Heart left ventricle (tissue), 16 donors: ENCODE results near the gene FOSL2. TPM values are rescaled to one million over a fixed set of nuclear protein-coding genes. Genes with fewer than 3 reads are reported as not detected.
A peak's percentile ranks its signal among the peaks of the same experiment; 100 is the strongest.

Source experiments
- ATAC-seq, 4 donors: fragments of 200-7000 bp; cut with Tn5 transposase; one replicate each; pipeline ENCODE4 v1.9.1; 2020 to 2022; ENCODE audit warnings: moderate library complexity in 4 of 4, mild to moderate bottlenecking in 3 of 4, moderate number of reproducible peaks in 1 of 4
- DNase-seq, 5 donors: peaks; one replicate each; pipeline ENCODE4 v3.0.0-alpha.2; 2020
- H3K27ac ChIP-seq, 12 donors: fragments of 200-600 bp; sonication (generic) in 4 of 12; one replicate each; pipeline versions ENCODE4 v1.5.0 to v1.8.0; 2016 to 2022; ENCODE audit warnings: mild to moderate bottlenecking in 2 of 12
- H3K27me3 ChIP-seq, 9 donors: fragments of 200-600 bp; sonication (generic) in 2 of 9; one replicate each; pipeline versions ENCODE4 v1.5.1 to v1.8.0; 2016 to 2022; ENCODE audit warnings: mild to moderate bottlenecking in 3 of 9
- H3K36me3 ChIP-seq, 9 donors: fragments of 200-600 bp; sonication (generic) in 2 of 9; one replicate each; pipeline versions ENCODE4 v1.5.0 to v1.8.0; 2018 to 2022; ENCODE audit warnings: mild to moderate bottlenecking in 2 of 9
- H3K4me1 ChIP-seq, 12 donors: fragments of 200-600 bp; sonication (generic) in 4 of 12; one replicate each; pipeline versions ENCODE4 v1.5.0 to v1.8.0; 2016 to 2022; ENCODE audit warnings: mild to moderate bottlenecking in 3 of 12
- H3K4me3 ChIP-seq, 12 donors: fragments of 200-600 bp; sonication (generic) in 4 of 12; one replicate each; pipeline versions ENCODE4 v1.5.0 to v1.8.0; 2017 to 2022; ENCODE audit warnings: mild to moderate bottlenecking in 9 of 12, moderate library complexity in 4 of 12
- H3K9me3 ChIP-seq, 12 donors: fragments of 200-600 bp; sonication (generic) in 4 of 12; one replicate each; pipeline versions ENCODE4 v1.5.0 to v1.8.0; 2016 to 2022; ENCODE audit warnings: mild to moderate bottlenecking in 1 of 12
- CTCF ChIP-seq, 12 donors: fragments of 200-600 bp; sonication (generic) in 4 of 12; IDR thresholded peaks; one replicate each; pipeline versions ENCODE4 v1.5.0 to v1.8.0; 2018 to 2022; ENCODE audit warnings: antibody characterized with exemption in 12 of 12, mild to moderate bottlenecking in 5 of 12
- POLR2A ChIP-seq, 2 donors: fragments of 450-650 bp; IDR thresholded peaks; one replicate each; pipeline ENCODE4 v1.6.1; 2017; ENCODE audit warnings: antibody characterized with exemption in 2 of 2, mild to moderate bottlenecking in 2 of 2, moderate library complexity in 2 of 2
- WGBS, 4 donors: extraction: QIAGEN DNeasy Blood & Tissue Kit in 2 of 4; methylation state at CpG; one replicate each; pipeline versions ENCODE4 v1.1.5 to v1.1.7; 2013 to 2018; 5-methylcytosine and 5-hydroxymethylcytosine counted together
- intact Hi-C, 10 donors: fragments of 100-400 bp; cut with DNase I; formaldehyde crosslinking; loops; one replicate each; pipeline versions ENCODE4 v1.11.1 to v1.14.2; 2022
- long read RNA-seq, 3 donors: library from polyadenylated mRNA; unstranded; transcript quantifications; one replicate each; pipeline ENCODE4 v2.0.0, GENCODE V29; 2020 to 2021
- polyA plus RNA-seq, 2 donors: library from polyadenylated mRNA; stranded (reverse); fragments of 200-250 nt; gene quantifications; one replicate each; pipeline ENCODE4 v1.2.3, GENCODE V29; 2013
- total RNA-seq, 9 donors: library from RNA; depleted of rRNA in 2 of 9; stranded (reverse); fragments of >200 nt in 2 of 9; fragmentation: NEBNext Ultra II Directional in 3 of 9; extraction: Animal tissue kit (Norgen Biotek cat#: 25700) in 3 of 9; gene quantifications; one replicate each; pipeline versions ENCODE4 v1.1.0 to v1.2.4, GENCODE V29; 2016 to 2023
- donor health status: ischemic (EF 13 %, LVEDD 7.1; RV severe dilation, severe dysfunction).
- donor health status: healthy with polysubstance abuse.
- donor health status: DM: no; HTN: yes; CAD: no.
- donor health status: DM: no; HTN: no; CAD: no.
- donor health status: ischemic (EF 25% LVEDD 6.9; RV normal size, moderate dysfunction).
- donor health status: ischemic (EF 25% LVEDD 5.7; RV mildly dilated, moderate dysfunction).
- donor health status: healthy.
- donor health status: DM: yes; HTN: yes; CAD: no.
- donor health status: ischemic (EF 35%, LVEDD 5.7; RV mildly dilated, moderate dysfunction).
- donor health status: nonischemic (EF 11% LVEDD 7.7; RV severe dilation, severe dysfunction).
- donor health status: DM: yes; HTN: yes; CAD: no.
- donor health status: PGD.
- donor health status: ischemic (EF 29% LVEDD 5.4; RV normal size, mild dysfunction).
- donor health status: nonischemic (EF 23%, LVEDD 6.1; RV moderate dilation, normal function).

Gene FOSL2
- 100 to 1,000 TPM in 2 of 9 donors, 10 to 100 TPM in 7; 26.2 to 144 (median 50.2) TPM for total RNA-seq
- 10 to 100 TPM; 15.2 to 66.2 TPM for polyA plus RNA-seq
- long read RNA-seq, donor 1, full-length matches to known transcripts, result 7 of 28 reads
- long read RNA-seq, donor 1, partial matches to known transcripts, result 0 of 28 reads
- long read RNA-seq, donor 1, other reads (novel, unspliced or antisense), result 21 of 28 reads
- long read RNA-seq, donor 2, full-length matches to known transcripts, result 32 of 115 reads
- long read RNA-seq, donor 2, partial matches to known transcripts, result 6 of 115 reads
- long read RNA-seq, donor 2, other reads (novel, unspliced or antisense), result 77 of 115 reads
- long read RNA-seq, donor 3, full-length matches to known transcripts, result 26 of 52 reads
- long read RNA-seq, donor 3, partial matches to known transcripts, result 5 of 52 reads
- long read RNA-seq, donor 3, other reads (novel, unspliced or antisense), result 21 of 52 reads

GRCh38 chr2:28392297-28393113 lies at the start of gene FOSL2:
Gene FOSL2, plus strand, starts transcription at chr2:28392858. Its CDS starts 863 bp downstream, at chr2:28393721.
- TF ChIP-seq POLR2A (IDR thresholded peaks at IDR 0.05) (peak; percentile 84 to 99), CTCF (IDR thresholded peaks at IDR 0.05) (peak in 1 of 12 donors; percentile 12)
- ATAC-seq (peak; percentile 66 to 85 (median 74)), DNase-seq (peak; percentile 97 to 98 (median 98))
- peaks cover 0 to 3% (median 0%) of the 10 kb centered on the region in 9 donors for H3K36me3 ChIP-seq
- peaks cover 7 to 35% (median 24%) of the 10 kb centered on the region in 12 donors for H3K4me1 ChIP-seq
- H3K27ac ChIP-seq, result peak within 1 kb of the TSS; percentile 94 to 100 (median 100)
- H3K4me3 ChIP-seq, result peak within 1 kb of the TSS; percentile 82 to 100 (median 96)
- H3K9me3 ChIP-seq, result no peaks in the 10 kb centered on the region
- intact Hi-C loops, result loop anchor here (1.0 to 10.0 kb wide), 24 partner anchors 35 to 685 kb away; partner anchors contain the start of genes BABAM2 (in 3 of the 10), MRPL33 (in 3 of the 10) and RBKS (in 3 of the 10)
- WGBS, 4 donors, result 0 to 1% (median 1%) methylated on average over 46 to 93 of the region's 93 CpGs
- no peaks in the 10 kb centered on the region for H3K27me3 ChIP-seq

- ATAC-seq (no peak), DNase-seq (no peak)
- Histone ChIP-seq H3K27me3 (no peaks in the 10 kb centered on the region), H3K4me1 (peaks cover 0 to 55% (median 28%) of the 10 kb centered on the region in 12 donors), H3K27ac (peak overlapping the region; percentile 27 to 79 (median 66)), H3K9me3 (no peaks in the 10 kb centered on the region), H3K4me3 (no peak overlapping the region), H3K36me3 (no peaks in the 10 kb centered on the region)
- TF ChIP-seq CTCF (IDR thresholded peaks at IDR 0.05), result no peak
- TF ChIP-seq POLR2A (IDR thresholded peaks at IDR 0.05), result no peak
- 87 to 94% (median 87%) methylated on average over 5 of the region's 5 CpGs for WGBS, 4 donors
- intact Hi-C loops, result loop anchor here in 5 of 10 donors (5.0 kb wide), 2 partner anchors 44 to 49 kb away; partner anchors contain the start of gene FOSL2 (in 4 of the 5)
Measured at GRCh38 chr2:28343184-28343942, 49.3 kb upstream of the FOSL2 start.

- peaks cover 0 to 55% (median 21%) of the 10 kb centered on the region in 12 donors for H3K4me1 ChIP-seq
- H3K27ac ChIP-seq, result peak overlapping the region in 1 of 12 donors; percentile 70
- ATAC-seq (no peak), DNase-seq (peak in 1 of 5 donors; percentile 17)
- no peaks in the 10 kb centered on the region for H3K36me3 ChIP-seq
- no peaks in the 10 kb centered on the region for H3K27me3 ChIP-seq
- intact Hi-C loops, result loop anchor here in 5 of 10 donors (5.0 kb wide), 2 partner anchors 43 to 48 kb away; partner anchors contain the start of gene FOSL2 (in 4 of the 5)
- TF ChIP-seq POLR2A (IDR thresholded peaks at IDR 0.05) (no peak), CTCF (IDR thresholded peaks at IDR 0.05) (no peak)
- no peak overlapping the region for H3K4me3 ChIP-seq
- WGBS, 4 donors, result 94% methylated on average over 20 of the region's 20 CpGs
- H3K9me3 ChIP-seq, result no peaks in the 10 kb centered on the region
Measured at GRCh38 chr2:28343971-28344715, 48.5 kb upstream of the FOSL2 start.
